Stimulated activated CD4-positive, alpha-beta T cell treated with anti-CD3 and anti-CD28 coated beads, Interleukin-4, amount 100 ng/mL, for 24 hours (primary cell): ENCODE data around the gene PRKAG1.

ENCODE experiments used
- DNase-seq: peaks from one replicate; pipeline ENCODE4 v3.0.0-alpha.2; 2020

The PRKAG1 gene

DNA sequence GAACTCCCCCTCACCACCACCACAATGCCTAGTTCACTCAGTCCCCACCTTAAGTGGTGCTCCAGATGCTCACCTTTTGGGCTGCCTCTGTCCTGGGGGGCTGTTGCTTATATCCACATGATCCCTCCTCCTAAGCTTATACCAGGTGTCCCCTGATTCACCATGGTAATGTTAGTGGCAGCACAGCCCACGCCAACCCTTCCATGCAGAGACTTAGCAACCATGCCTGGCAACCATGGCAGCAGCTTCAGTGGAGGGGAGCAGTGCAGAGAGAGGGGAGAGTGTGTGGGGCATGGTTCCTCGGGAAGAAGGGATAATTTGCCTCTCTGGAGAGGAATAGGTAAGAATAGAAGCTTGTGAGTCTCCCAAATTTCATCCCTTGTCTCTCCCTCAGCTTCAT lies 18.2 kb downstream of the PRKAG1 start:
- no peak for DNase-seq

DNA sequence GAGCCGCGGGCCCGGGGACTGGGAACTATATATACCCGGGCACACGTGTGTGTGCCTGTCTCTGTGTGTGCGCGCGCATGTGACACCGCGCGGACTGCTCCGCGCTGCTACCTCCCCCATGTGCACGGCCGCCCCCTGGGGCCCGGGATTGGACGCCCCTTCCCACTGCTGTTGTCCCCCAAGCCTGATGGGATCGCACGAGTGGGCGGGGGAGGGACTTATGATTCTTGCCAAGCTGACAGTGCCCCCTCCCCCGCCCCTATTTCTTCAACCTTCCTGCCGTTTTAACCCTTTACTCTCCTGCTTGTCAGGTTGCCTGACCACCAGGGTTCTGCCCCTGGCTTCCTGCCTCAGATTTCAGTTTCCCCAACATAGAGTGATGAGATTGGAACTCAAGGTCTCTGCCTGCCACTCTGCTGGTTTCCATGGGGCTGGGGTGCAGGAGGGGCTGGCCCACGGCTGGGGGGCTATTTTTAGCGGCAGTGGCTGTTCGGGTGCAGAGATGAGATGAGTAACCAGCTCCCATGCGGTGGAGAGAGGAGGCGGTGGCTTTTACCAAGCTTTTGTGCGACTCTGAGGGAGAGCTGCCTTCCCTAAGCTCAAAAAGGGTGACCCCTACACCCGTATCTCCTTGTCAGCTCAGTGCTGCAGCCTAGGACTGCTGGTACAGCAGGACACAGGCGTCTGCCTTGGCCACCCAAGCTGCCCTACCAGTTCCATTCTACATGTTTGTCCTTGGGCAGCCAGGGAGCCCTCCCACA lies 19.0 kb downstream of the PRKAG1 start, which contains the start of gene DDN:
Gene DDN, minus strand, starts transcription at position 5 of the 761 bp plus-strand sequence. CDS start 88 bp downstream, outside the sequence.
- DNase-seq, result peak; percentile 36

DNA sequence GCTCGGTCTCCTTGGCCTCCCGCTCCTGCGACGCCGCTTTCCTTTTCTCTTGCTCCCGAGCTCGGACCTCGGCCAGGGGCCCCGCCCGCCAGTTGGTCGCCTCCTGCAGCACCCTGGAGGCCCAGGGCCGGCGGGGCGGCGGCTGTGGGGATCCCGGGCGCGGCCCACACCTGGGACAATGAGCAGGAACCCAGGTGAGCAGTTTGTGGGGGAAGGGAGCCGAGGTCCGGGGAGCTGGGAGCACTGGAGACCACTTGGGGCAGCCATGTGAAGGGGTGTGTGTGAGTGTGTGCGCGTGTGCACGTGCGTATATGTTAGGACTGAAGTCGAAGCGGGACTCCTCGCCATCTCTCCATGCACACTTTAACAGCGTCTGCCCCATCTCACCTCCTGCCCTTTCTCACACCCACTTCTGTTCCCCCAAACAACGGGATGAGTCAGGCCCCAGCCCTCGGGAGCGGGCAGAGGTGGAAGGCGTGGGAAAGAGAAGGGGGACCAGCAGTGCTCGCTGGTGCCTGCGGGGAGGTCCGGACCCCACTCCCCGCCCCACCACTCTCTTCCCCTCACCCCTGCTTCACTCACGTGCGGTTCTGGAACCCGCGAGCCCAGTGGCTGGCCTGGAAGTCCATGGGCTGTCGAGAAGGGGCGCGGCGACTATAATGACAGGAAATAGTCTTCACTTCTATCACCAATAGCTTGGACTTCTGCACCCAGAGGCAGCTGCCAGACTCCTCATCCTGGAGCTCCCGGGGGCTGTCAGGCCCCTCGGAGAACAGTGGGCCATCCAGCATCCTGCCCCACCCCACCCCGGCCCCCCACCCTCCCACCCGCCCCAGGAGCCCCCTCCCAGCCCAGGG lies 19.9 kb downstream of the PRKAG1 start:
- DNase-seq, result no peak

DNA sequence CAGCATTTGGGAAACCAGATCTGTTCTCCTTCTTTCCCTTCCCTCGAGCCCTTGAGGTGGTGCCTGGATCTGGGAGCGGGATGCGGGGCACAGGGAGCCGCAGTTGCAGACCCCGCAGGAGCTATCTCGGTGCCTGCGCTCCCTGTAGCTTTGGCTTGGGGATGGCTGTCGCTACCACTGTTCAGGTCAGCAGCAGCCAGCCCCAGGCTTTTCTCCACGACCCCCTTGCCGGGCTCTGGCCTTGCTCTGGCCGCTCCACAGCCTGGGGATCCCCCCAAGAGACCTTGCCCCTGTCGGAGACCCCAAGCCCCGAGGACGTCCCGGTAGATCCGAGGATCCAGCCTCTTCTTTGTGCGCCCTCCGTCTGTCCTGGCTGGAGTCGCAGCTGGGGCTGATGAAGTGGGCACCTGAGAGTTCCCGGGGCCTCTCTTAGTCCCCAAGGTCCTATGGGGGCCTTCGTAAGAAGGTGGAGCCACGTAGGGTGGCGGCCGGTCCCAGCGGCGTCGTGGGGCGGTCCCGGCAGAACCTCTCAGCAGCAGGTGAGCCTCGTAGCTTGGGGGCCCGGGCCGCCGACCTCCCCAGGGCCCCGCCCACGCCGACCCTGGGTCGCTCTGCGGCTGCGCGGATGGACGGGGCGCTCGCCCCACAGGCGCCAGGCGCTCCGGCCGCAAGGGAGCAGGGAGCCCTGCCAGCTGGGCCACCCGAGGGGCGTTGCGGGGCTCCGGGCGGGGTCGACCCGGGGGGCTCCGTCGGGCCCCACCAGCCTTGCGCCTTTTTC lies 20.7 kb downstream of the PRKAG1 start:
- DNase-seq, result no peak

DNA sequence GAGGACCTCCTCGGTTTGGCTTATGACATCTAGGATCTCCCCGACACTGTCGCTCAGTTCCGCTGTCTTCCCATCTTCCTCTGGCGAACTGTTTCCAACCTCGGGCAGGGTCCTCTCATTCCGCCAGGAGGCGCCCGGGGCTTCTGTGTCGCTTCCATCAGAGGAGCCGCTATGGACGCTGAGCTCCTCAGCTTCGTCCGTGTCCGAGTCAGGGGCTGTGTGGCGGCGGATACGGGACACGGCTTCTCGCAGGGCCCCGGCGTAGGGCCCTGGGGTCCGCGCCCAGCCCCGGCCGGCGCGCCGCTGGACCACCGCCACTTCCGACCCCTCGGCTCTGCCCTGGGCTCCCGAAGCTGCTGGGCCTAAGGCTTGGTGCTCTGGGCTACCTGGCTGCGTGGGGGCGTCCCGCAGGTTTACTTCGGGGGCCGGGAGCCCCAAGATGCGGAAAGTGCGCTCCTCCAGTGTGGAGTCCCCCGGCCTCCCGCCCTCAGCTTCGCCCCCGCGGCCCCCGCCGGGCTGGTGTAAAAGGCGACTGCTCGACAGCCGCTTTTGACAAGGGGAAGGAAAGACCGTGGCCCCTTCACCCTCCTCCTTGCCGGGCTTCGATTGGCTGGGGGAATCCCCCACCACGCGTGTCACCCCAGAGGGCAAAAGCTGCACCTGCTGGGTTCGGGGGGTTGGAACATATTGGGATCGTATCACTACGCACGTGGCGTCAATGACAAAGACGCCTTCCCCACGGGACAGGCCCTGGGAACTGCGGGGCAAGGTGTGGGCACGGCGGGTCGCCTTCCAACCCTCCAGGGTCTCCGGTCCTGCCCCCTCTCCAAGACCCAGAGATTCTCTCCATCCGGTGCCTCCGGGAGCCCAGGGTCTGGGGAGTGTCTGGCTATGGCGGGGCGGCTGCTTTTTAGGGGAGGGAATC lies 21.5 kb downstream of the PRKAG1 start:
- peak; percentile 68 for DNase-seq

DNA sequence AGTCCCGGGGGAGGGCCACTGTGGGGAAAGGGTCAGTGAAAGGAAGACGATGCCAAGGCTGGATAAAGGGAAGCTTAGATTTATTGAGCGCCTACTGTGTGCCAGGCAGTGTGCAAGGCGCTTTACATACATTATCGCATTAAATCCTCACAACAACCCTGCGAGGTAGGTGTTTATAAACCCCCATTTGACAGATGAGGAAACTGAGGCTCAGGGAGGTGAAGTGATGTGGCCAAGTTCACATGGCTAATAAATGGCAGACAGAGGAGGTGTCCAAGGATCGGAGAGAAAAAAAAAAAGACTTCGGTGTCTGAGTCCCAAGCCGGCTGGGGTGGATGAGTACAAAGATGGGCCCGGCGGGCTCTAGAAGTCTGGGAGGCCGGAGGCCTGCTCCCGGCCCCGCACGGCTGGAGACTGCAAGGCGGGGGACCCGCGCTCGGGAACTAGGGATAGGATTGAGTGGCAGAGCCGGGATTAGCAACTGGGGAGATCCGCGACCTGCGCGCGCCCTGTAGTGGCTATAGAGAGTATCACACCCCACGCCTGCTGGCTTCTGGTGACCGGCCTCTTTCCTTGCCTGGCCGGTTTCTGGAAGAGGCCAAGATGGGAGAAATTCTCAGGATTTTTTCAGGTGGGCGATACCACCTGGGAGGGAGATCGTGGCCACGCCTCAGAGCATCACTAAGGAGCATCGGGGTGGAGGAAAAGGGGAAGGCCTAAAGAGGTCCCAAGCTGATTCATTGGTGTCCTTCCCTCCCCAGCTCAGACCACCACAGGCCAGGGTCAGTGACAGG lies 23.3 kb downstream of the PRKAG1 start:
- peak; percentile 51 for DNase-seq

DNA sequence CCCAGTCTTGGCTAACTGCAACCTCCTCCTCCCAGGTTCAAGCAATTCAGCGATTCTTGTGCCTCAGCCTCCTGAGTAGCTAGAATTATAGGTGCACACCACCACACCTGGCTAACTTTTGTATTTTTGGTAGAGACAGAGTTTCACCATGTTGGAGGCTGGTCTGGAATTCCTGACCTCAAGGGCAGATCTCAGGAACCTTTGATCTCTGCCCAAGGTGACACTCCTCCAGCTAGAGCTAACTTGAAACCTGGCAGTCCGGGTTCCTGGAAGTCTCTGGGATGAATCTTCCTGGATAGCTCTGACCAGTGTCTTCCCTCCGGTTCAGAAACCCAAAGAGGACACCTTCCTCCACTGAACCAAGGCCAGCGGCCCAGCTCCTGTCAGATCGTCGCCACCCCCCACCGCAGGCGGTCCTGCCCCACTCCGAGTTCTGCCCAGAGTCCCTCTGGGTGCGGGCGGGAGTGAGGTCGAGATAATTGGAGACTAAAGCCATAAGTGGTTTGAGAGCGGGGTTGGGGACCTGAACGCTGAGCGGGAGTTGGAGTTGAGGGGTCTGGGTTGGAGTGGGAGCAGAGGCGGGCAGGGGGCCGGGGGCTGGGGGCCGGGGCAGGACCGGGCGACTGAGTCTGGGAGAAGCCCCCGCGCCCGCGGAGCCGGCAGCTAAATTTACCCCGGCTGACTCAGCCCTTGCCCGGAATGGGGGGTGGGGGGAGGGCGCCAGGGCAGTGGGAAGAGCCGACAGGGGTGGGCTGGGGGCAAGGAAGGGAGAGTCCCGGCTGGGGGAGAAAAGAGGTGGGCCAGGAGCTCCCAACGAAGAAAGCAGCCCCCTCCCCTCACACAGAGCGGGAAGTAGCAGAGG lies 24.1 kb downstream of the PRKAG1 start:
- DNase-seq, result no peak

DNA sequence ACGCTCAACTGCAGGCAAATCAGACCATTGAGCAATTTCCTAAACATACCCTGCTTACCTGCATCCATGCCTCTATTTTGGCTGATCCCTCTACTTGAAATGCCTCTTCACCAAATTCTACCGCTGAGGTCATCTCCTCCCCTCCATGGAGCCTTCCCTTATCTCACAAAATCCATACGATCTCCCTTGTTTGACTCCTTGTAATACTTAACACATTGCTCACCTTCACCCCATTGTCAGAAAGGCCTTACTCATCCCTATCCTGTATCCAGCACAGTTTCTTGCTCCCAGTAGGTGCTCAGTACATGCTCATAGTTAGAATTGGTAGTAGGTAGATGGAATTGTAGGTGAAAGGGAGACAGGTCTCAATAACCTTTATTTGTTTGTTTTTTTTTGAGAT lies 24.8 kb downstream of the PRKAG1 start:
- no peak for DNase-seq

DNA sequence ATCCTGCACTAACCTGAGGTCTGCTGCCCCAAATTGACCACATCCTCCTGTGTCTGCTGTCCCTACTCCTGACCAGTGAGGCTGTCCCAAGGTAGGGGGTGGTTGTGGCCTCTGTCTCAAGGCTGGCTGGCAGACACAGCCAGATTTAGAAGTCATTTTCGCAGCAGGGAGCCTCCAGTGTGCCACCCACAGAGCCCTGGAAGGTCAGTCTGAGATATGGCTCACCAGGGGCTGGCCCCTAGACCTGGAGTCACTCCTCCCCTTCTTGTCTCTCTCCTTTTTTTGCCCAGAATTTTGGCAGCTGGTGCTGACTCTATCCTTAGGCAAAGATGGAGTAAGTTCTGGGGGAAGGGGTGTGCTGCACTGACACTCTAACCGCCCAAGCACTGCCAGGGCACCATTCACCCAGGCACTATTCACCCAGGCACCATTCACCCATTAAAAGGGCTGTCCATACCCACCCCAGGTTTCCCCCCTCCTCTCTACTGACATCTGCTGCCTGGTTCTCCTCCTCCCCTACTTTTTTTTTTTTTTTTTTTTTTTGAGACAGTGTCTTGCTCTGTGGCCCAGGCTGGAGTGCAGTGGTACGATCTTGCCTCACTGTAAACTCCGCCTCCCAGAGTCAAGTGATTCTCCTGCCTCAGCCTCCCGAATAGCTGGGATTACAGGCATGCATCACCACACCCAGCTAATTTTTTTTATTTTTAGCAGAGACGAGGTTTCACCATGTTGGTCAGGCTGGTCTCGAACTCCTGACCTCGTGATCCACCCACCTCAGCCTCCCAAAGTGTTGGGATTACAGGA lies 27.1 kb downstream of the PRKAG1 start:
- DNase-seq, result no peak

DNA sequence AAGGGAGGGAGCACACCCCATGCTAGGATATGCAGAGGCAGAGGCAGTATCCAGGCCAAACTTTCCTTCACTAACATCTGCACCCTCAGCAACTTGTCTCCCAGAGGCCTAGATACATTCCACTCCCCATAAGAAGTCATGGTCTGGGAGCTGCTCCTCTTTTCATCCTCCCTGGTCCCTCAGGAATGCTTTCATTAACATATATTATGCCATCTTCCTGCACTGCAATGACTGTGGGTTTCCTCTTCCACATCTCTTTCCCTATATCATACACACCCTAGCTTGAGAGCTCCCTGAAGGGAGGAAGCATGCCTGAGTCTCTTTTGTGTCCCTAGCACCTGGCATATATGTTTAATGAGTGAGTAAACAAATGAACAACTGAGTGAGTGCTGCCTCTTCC lies 28.0 kb downstream of the PRKAG1 start:
- no peak for DNase-seq

DNA sequence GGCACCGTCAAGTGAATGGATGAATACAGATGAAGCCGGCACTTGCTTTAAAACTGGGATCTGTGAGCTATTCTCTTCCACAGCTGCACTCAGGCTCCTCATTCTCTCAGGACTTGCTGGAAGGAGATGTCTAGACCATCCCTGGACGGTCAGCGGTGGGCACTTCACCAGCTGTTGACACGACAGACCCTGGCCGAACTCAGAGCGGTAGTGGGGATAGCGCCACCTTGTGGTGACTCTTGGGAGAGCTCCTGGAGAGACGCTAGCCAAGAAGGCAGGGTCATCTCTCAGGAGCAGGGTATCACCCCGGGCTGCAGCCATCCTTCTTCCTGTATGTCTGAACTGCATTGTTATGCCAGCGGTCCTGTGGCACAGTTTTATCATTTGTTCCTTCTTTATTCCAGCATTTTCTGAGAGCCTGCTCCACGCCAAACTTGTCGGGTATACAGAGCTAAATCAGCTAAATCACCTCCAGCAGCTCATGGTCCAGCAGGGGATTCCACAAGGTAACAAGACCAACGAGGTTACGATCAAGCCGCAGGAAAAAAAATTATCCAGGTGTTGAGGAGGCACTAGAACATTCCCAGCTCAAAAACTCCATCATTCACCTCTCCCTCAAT lies 30.4 kb downstream of the PRKAG1 start:
- peak; percentile 80 for DNase-seq

DNA sequence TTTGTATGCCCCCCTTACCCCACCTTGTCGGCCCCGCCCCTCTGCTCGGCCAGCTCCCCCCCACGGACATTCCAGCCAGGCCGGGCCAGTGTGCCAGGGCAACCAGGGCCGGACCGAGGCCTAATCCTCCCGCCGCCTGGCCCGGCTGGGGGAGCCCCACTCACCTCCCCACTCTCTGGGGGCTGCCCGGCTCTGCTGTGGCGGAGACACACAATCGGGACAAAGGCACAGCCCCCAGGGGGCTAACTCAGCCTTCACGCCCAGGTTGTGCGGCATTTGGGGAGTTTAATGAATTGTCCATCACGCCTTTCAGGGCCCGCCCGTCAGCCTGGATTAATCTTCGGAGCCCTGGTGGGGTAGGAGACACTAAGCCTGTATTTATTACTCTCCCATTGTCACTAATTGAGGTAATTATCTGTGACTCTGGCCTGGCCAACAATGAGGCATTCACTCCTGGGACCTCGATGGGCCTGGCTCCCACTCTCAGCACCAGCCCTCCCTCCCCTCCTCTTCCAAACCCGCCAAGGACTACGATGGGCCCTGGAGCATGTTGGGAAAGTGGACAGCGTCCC lies 31.8 kb downstream of the PRKAG1 start:
- no peak for DNase-seq

DNA sequence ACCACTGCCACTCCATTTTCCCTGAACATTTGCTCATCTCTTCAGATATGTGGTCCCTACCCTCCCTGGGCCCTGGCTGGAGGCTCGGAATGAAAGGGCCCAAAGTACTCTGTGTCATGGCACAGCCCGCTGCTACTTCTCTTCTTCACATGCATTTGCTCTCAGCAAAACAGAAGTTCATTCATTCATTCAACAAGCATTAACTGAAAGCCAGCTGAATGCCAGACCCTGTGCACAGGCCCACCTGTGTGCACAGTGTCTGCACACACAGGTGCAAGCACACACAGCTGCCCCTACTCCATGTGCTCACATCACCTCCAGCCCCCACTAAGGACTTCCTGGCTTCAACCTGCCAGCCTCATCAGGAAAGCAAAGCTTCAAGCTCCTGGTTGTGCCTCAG lies 32.7 kb downstream of the PRKAG1 start:
- no peak for DNase-seq

DNA sequence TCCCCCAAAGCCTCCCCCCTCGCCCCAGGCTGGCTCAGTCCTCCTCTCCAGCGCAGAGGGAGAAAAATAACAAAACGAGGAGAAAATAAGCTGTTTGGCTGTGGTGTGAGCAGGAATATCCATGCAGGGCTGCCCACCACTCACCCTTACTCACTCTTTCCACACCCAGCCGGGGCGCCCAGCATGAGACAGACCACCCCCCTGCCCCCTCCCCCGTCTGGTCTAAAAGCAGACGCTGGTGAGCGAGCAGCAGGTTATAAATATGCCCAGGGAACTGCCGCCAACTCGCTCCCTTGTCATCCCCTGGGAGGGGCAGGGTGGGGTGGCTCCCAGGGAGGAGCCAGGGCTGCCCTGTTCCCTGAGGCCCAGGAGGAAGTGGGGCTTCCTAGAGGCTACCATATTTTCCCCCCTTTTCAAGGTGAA lies 33.1 kb downstream of the PRKAG1 start:
- DNase-seq, result no peak

DNA sequence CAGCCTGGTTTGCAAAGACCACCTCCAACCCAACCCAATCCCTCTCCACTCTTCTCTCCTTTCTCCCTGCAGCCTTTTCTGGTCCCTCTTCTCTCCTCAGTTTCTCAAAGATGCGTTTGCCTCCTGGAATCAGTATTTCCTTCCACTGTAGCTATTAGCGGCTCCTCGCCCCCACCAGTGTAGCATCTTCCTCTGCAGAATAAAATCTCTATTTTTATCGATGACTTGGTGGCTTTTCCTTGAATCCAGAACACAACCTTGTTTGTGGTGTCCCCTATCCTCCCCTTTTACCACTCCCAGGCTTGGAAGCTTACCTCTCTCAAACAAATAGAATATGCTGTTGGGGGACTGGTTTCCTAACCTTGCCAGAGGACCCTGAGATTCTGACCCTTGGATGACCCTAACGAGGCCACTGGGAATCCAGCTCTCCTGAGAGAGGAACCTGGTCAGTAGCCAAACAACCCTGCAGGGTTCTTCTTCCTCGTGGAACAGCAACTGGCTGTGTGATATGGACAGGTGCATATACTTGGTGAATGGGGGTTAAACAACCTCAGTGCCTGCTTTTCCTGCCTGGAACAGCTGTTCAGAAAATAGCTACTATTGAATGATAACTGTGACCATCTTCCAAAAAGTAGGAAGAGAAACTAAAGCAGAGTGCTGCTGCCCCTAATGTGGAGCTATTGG lies 36.0 kb downstream of the PRKAG1 start:
- no peak for DNase-seq

DNA sequence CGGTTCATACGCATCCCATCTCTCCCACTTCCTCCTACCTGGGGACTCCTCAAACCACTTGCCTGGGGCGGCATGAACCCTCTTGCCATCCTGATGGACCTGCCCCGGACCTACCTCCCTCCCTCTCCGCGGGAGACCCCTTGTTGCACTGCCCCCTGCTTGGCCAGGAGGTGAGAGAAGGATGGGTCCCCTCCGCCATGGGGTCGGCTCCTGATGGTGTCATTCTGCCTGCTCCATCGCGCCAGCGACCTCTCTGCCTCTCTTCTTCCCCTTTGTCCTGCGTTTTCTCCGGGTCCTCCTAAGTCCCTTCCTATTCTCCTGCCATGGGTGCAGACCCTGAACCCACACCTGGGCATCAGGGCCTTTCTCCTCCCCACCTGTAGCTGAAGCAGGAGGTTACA lies 36.8 kb downstream of the PRKAG1 start:
- no peak for DNase-seq

DNA sequence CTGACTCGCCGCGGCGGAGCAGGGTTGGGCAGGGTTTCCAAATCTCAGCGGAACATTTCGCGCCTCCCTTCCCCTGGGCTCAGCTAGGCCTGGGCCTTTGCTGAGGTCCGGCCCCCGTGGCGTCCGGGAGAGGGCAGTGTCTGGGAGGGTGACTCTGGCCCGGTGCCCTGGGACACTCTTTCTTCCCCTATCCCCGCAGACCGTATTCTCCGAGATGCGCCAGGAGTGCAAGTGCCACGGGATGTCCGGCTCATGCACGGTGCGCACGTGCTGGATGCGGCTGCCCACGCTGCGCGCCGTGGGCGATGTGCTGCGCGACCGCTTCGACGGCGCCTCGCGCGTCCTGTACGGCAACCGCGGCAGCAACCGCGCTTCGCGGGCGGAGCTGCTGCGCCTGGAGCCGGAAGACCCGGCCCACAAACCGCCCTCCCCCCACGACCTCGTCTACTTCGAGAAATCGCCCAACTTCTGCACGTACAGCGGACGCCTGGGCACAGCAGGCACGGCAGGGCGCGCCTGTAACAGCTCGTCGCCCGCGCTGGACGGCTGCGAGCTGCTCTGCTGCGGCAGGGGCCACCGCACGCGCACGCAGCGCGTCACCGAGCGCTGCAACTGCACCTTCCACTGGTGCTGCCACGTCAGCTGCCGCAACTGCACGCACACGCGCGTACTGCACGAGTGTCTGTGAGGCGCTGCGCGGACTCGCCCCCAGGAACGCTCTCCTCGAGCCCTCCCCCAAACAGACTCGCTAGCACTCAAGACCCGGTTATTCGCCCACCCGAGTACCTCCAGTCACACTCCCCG lies 37.4 kb downstream of the PRKAG1 start:
- DNase-seq, result peak; percentile 39
